ENCODE data around the gene OR56B4.

The OR56B4 gene

GRCh38 chr11:6079463-6079862 is 28.0 kb upstream of the OR56B4 start:
- ChIA-PET POLR2A (no interaction called here), CTCF (interaction anchor here (1.2 kb wide), 1 partner anchor 10 kb away, joined by 3 read pairs; no protein-coding TSS in a partner anchor)
- TF ChIP-seq FOXK2 (IDR thresholded peaks at IDR 0.05): no peak
- no peak for TF ChIP-seq ZNF384 (IDR thresholded peaks at IDR 0.05)
- no peak for TF ChIP-seq SP1 (IDR thresholded peaks at IDR 0.05)
- TF ChIP-seq ARNT (IDR thresholded peaks at IDR 0.05): no peak
- no peak for TF ChIP-seq HDGF (IDR thresholded peaks at IDR 0.05; ENCODE audit: borderline replicate concordance)
- no peak for TF ChIP-seq LEF1 (IDR thresholded peaks at IDR 0.05; ENCODE audit: borderline replicate concordance)
- no peak for TF ChIP-seq ELF4 (IDR thresholded peaks at IDR 0.05)
- no peak for TF ChIP-seq CTBP1 (IDR thresholded peaks at IDR 0.05; ENCODE audit: borderline replicate concordance)
- TF ChIP-seq TARDBP (IDR thresholded peaks at IDR 0.05): no peak
- TF ChIP-seq FOXA1 (IDR thresholded peaks at IDR 0.05): no peak
- no peak for TF ChIP-seq SUZ12 (IDR thresholded peaks at IDR 0.05)
- no peak for TF ChIP-seq L3MBTL2 (conservative IDR thresholded peaks at IDR 0.05)
- no peak for DNase-seq (ENCODE audit: extremely low spot score)

GRCh38 chr11:6083129-6083528 is 24.4 kb upstream of the OR56B4 start:
- POLR2A ChIA-PET: no interaction called here
- DNase-seq (ENCODE audit: extremely low spot score): no peak
- TF ChIP-seq FOXM1 (IDR thresholded peaks at IDR 0.05; ENCODE audit: borderline replicate concordance): no peak
- TF ChIP-seq PKNOX1 (IDR thresholded peaks at IDR 0.05): no peak
- TF ChIP-seq L3MBTL2 (conservative IDR thresholded peaks at IDR 0.05): no peak
- no peak for TF ChIP-seq ZNF384 (IDR thresholded peaks at IDR 0.05)
- no peak for TF ChIP-seq ARNT (IDR thresholded peaks at IDR 0.05)
- no peak for TF ChIP-seq HDGF (IDR thresholded peaks at IDR 0.05; ENCODE audit: borderline replicate concordance)
- TF ChIP-seq TARDBP (IDR thresholded peaks at IDR 0.05): no peak
- TF ChIP-seq CTBP1 (IDR thresholded peaks at IDR 0.05; ENCODE audit: borderline replicate concordance): no peak
- CTCF ChIA-PET: no interaction called here

- ChIA-PET CTCF (no interaction called here), POLR2A (no interaction called here)
- TF ChIP-seq ELF4 (IDR thresholded peaks at IDR 0.05): no peak
- TF ChIP-seq L3MBTL2 (conservative IDR thresholded peaks at IDR 0.05): no peak
- no peak for TF ChIP-seq FOXM1 (IDR thresholded peaks at IDR 0.05; ENCODE audit: borderline replicate concordance)
- no peak for TF ChIP-seq CTBP1 (IDR thresholded peaks at IDR 0.05; ENCODE audit: borderline replicate concordance)
- TF ChIP-seq SUZ12 (IDR thresholded peaks at IDR 0.05): no peak
- no peak for TF ChIP-seq BHLHE40 (IDR thresholded peaks at IDR 0.05; ENCODE audit: borderline replicate concordance)
- no peak for TF ChIP-seq HDGF (IDR thresholded peaks at IDR 0.05; ENCODE audit: borderline replicate concordance)
- no peak for TF ChIP-seq ZNF384 (IDR thresholded peaks at IDR 0.05)
- no peak for TF ChIP-seq ARNT (IDR thresholded peaks at IDR 0.05)
- no peak for TF ChIP-seq TARDBP (IDR thresholded peaks at IDR 0.05)
- no peak for DNase-seq (ENCODE audit: extremely low spot score)
Measured at GRCh38 chr11:6084587-6084986, 22.9 kb upstream of the OR56B4 start.

- POLR2A ChIA-PET: no interaction called here
- DNase-seq (ENCODE audit: extremely low spot score): no peak
- no peak for TF ChIP-seq FOXK2 (IDR thresholded peaks at IDR 0.05)
- TF ChIP-seq SP1 (IDR thresholded peaks at IDR 0.05): no peak
- TF ChIP-seq HDGF (IDR thresholded peaks at IDR 0.05; ENCODE audit: borderline replicate concordance): no peak
- no peak for TF ChIP-seq PKNOX1 (IDR thresholded peaks at IDR 0.05)
- TF ChIP-seq FOXA1 (IDR thresholded peaks at IDR 0.05): no peak
- no peak for TF ChIP-seq TARDBP (IDR thresholded peaks at IDR 0.05)
- no peak for TF ChIP-seq FOXM1 (IDR thresholded peaks at IDR 0.05; ENCODE audit: borderline replicate concordance)
- no peak for TF ChIP-seq NFRKB (IDR thresholded peaks at IDR 0.05)
- no peak for TF ChIP-seq ZNF384 (IDR thresholded peaks at IDR 0.05)
- no peak for TF ChIP-seq BHLHE40 (IDR thresholded peaks at IDR 0.05; ENCODE audit: borderline replicate concordance)
- CTCF ChIA-PET: no interaction called here
Measured at GRCh38 chr11:6094186-6094585, 13.3 kb upstream of the OR56B4 start.

- POLR2A ChIA-PET: no interaction called here
- no peak for TF ChIP-seq LEF1 (IDR thresholded peaks at IDR 0.05; ENCODE audit: borderline replicate concordance)
- TF ChIP-seq SUZ12 (IDR thresholded peaks at IDR 0.05): no peak
- TF ChIP-seq FOXA1 (IDR thresholded peaks at IDR 0.05): no peak
- no peak for TF ChIP-seq ZNF384 (IDR thresholded peaks at IDR 0.05)
- no peak for TF ChIP-seq FOXK2 (IDR thresholded peaks at IDR 0.05)
- no peak for TF ChIP-seq TARDBP (IDR thresholded peaks at IDR 0.05)
- TF ChIP-seq BHLHE40 (IDR thresholded peaks at IDR 0.05; ENCODE audit: borderline replicate concordance): no peak
- TF ChIP-seq ARNT (IDR thresholded peaks at IDR 0.05): no peak
- TF ChIP-seq SP1 (IDR thresholded peaks at IDR 0.05): no peak
- no peak for TF ChIP-seq FOXM1 (IDR thresholded peaks at IDR 0.05; ENCODE audit: borderline replicate concordance)
- no peak for TF ChIP-seq L3MBTL2 (conservative IDR thresholded peaks at IDR 0.05)
- TF ChIP-seq NFRKB (IDR thresholded peaks at IDR 0.05): no peak
- TF ChIP-seq HDGF (IDR thresholded peaks at IDR 0.05; ENCODE audit: borderline replicate concordance): no peak
- TF ChIP-seq ELF4 (IDR thresholded peaks at IDR 0.05): no peak
- no peak for TF ChIP-seq PKNOX1 (IDR thresholded peaks at IDR 0.05)
- no peak for TF ChIP-seq CTBP1 (IDR thresholded peaks at IDR 0.05; ENCODE audit: borderline replicate concordance)
- DNase-seq (ENCODE audit: extremely low spot score): no peak
- CTCF ChIA-PET: no interaction called here
Measured at GRCh38 chr11:6095798-6096197, 11.7 kb upstream of the OR56B4 start.

GRCh38 chr11:6096417-6096816 is 11.1 kb upstream of the OR56B4 start:
- no peak for TF ChIP-seq ELF4 (IDR thresholded peaks at IDR 0.05)
- TF ChIP-seq SP1 (IDR thresholded peaks at IDR 0.05): no peak
- TF ChIP-seq ARNT (IDR thresholded peaks at IDR 0.05): no peak
- TF ChIP-seq FOXA1 (IDR thresholded peaks at IDR 0.05): no peak
- TF ChIP-seq FOXM1 (IDR thresholded peaks at IDR 0.05; ENCODE audit: borderline replicate concordance): no peak
- TF ChIP-seq BHLHE40 (IDR thresholded peaks at IDR 0.05; ENCODE audit: borderline replicate concordance): no peak
- no peak for TF ChIP-seq FOXK2 (IDR thresholded peaks at IDR 0.05)
- no peak for TF ChIP-seq NFRKB (IDR thresholded peaks at IDR 0.05)
- no peak for TF ChIP-seq LEF1 (IDR thresholded peaks at IDR 0.05; ENCODE audit: borderline replicate concordance)
- no peak for TF ChIP-seq ZNF384 (IDR thresholded peaks at IDR 0.05)
- no peak for TF ChIP-seq SUZ12 (IDR thresholded peaks at IDR 0.05)
- no peak for TF ChIP-seq PKNOX1 (IDR thresholded peaks at IDR 0.05)
- no peak for TF ChIP-seq L3MBTL2 (conservative IDR thresholded peaks at IDR 0.05)
- no peak for TF ChIP-seq HDGF (IDR thresholded peaks at IDR 0.05; ENCODE audit: borderline replicate concordance)
- no peak for TF ChIP-seq TARDBP (IDR thresholded peaks at IDR 0.05)
- no peak for TF ChIP-seq CTBP1 (IDR thresholded peaks at IDR 0.05; ENCODE audit: borderline replicate concordance)
- CTCF ChIA-PET: no interaction called here

More at GRCh38 chr11:6096417-6096816, 11.1 kb upstream of the OR56B4 start:
- POLR2A ChIA-PET: no interaction called here
- DNase-seq (ENCODE audit: extremely low spot score): no peak
